BJ (cell line): ENCODE data around the gene SLC47A1. TPM values are rescaled to one million over a fixed set of nuclear protein-coding genes. Genes with fewer than 3 reads are reported as not detected.
"Not testable (repeated sequence)": the region's sequence is repeated elsewhere in the genome, so short reads cannot be mapped to it uniquely, and the experiment has no call there.

ENCODE experiments used
- CTCF ChIA-PET: fragments of 350-600 bp; formaldehyde crosslinking; extraction: SDS; loops from one replicate; lab custom pipeline; 2021; ENCODE audit warnings: antibody characterized with exemption, inconsistent platforms; lab: Yijun Ruan, JAX
- POLR2A ChIA-PET: fragments of 300-600 bp; sonication (Branson Sonifier 250); formaldehyde crosslinking; extraction: SDS; loops from one replicate; lab custom pipeline; 2021; ENCODE audit warnings: antibody characterized with exemption; lab: Charles Lee
- DNase-seq: peaks from one replicate; pipeline ENCODE4 v3.0.0-alpha.2; 2011; ENCODE audit warnings: low read depth
- H3K27me3 ChIP-seq: 2 replicates; pipeline ENCODE4 v1.6.0; 2011; ENCODE audit warnings: low read length; ENCODE audit not compliant: control insufficient read depth, insufficient read depth
- H3K36me3 ChIP-seq: 2 replicates; pipeline ENCODE4 v1.5.1; 2011; ENCODE audit warnings: low read length; ENCODE audit not compliant: control insufficient read depth, insufficient read depth
- H3K4me3 ChIP-seq: 2 replicates; pipeline ENCODE4 v1.5.1; 2011; ENCODE audit warnings: low read depth, mild to moderate bottlenecking, control low read depth, low read length
- polyA plus RNA-seq: library from polyadenylated mRNA; depleted of rRNA; stranded (reverse); fragments of >200 nt; gene quantifications from 2 replicates; pipeline ENCODE4 v1.2.3, GENCODE V29; 2011
- TF ChIP-seq, protein P1 (sequence below): IDR thresholded peaks from 2 replicates; pipeline ENCODE4 v1.5.1; 2011; ENCODE audit warnings: low read depth, mild to moderate bottlenecking, control low read depth, inconsistent platforms, low read length, moderate library complexity; ENCODE audit not compliant: insufficient read depth

Gene SLC47A1
- polyA plus RNA-seq, 1 experiment: 0.22 TPM

DNA sequence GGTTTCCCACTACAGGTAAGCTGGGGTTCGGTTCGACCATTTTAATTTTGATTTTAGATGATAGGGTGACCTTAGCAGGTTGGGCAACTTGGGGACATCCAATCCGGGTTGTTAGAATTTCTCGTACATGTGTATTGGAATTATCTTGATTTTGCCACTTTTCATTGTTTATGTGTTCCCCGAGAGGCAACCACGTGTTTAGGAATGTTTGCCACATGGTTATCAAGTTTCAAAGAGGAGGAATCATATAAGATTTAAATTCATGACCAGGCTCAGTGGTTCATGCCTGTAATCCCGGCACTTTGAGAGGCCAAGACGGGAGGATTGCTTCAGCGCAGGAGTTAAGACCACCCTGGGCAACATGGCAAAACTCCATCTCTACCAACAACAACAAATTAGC is 10.0 kb upstream of the SLC47A1 start:
- Histone ChIP-seq H3K4me3 (no peak overlapping the region), H3K27me3 (no peaks in the 10 kb centered on the region; the same call in 1 of the 2 replicates), H3K36me3 (no peaks in the 10 kb centered on the region)
- no peak for DNase-seq
- CTCF ChIA-PET: interaction anchor here (0.7 to 1.1 kb wide), 2 partner anchors 10 to 241 kb away, joined by 3 read pairs; no protein-coding TSS in a partner anchor
- POLR2A ChIA-PET: no interaction called here
- TF ChIP-seq, protein P1, sequence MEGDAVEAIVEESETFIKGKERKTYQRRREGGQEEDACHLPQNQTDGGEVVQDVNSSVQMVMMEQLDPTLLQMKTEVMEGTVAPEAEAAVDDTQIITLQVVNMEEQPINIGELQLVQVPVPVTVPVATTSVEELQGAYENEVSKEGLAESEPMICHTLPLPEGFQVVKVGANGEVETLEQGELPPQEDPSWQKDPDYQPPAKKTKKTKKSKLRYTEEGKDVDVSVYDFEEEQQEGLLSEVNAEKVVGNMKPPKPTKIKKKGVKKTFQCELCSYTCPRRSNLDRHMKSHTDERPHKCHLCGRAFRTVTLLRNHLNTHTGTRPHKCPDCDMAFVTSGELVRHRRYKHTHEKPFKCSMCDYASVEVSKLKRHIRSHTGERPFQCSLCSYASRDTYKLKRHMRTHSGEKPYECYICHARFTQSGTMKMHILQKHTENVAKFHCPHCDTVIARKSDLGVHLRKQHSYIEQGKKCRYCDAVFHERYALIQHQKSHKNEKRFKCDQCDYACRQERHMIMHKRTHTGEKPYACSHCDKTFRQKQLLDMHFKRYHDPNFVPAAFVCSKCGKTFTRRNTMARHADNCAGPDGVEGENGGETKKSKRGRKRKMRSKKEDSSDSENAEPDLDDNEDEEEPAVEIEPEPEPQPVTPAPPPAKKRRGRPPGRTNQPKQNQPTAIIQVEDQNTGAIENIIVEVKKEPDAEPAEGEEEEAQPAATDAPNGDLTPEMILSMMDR: no peak

DNA sequence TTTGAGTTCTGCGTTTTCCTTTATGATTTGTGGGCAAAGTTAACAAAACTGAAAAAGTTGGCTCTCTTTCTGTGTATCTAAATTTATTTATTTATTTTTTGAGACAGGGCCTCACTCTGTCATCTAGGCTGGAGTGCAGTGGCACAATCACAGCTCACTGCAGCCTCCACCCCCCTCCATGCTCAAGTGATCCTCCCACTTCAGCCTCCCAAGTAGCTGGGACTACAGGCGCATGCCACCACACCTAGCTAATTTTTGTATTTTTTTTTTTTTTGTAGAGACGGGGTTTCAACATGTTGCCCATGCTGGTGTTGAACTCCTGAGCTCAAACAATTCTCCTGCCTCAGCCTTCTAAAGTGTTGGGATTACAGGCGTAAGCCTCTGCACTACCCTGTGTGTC is 6.7 kb upstream of the SLC47A1 start:
- DNase-seq, H3K4me3 ChIP-seq, H3K27me3 ChIP-seq, POLR2A ChIA-PET, H3K36me3 ChIP-seq: not testable (repeated sequence)
- CTCF ChIA-PET: interaction anchor here (0.7 to 1.5 kb wide), 4 partner anchors 9 to 240 kb away, joined by 3 to 6 read pairs (median 3); no protein-coding TSS in a partner anchor

GRCh38 chr17:19531780-19532501 is 1.7 kb upstream of the SLC47A1 start:
- ChIA-PET CTCF (no interaction called here), POLR2A (no interaction called here)
- Histone ChIP-seq H3K27me3 (peaks cover 14% of the 10 kb centered on the region), H3K4me3 (no peak overlapping the region), H3K36me3 (no peaks in the 10 kb centered on the region)
- TF ChIP-seq, protein P1: no peak
- DNase-seq: no peak

DNA sequence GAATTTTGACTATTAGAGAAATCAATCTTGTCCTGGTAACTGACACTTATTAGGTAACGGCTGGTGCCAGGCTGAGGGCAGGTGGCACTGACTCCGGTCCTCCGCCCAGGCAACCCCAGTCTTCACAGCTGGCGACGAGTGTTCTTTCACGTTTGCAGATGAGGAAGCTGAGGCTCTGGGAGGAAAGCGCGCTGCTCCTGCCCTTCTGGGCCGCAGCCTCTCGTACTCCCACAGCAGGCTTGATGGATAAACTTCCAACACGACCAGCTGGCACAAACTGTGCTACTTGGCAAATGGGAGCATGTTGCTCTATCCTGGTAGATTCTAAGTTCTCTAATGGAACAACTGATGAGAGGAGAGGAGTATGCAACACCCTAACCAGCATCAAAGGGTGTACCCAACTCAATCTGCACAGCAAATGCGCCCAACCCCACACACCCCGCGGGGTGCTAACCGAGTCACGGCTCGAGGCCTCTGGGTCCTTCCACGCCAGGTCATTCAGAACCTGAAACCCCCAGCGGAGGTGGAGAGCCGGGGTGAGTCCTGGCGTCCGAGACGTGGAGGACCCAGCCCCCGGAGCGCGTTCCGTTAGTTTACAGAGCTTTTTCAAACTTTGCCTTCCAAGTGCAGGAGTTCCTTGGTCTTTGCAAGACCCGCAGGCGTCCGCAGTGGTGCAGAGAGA is 477 bp upstream of the SLC47A1 start:
- CTCF ChIA-PET: no interaction called here
- POLR2A ChIA-PET: no interaction called here
- peaks cover 14% of the 10 kb centered on the region for H3K27me3 ChIP-seq
- no peaks in the 10 kb centered on the region for H3K36me3 ChIP-seq
- peak overlapping the region; percentile 11; the same call in 1 of the 2 replicates for H3K4me3 ChIP-seq
- TF ChIP-seq, protein P1: no peak
- DNase-seq: no peak

GRCh38 chr17:19534562-19535149 is 1.0 kb downstream of the SLC47A1 start:
- ChIA-PET CTCF (no interaction called here), POLR2A (no interaction called here)
- no peaks in the 10 kb centered on the region for H3K36me3 ChIP-seq
- DNase-seq: no peak
- peaks cover 14% of the 10 kb centered on the region for H3K27me3 ChIP-seq
- H3K4me3 ChIP-seq: no peak overlapping the region
- TF ChIP-seq, protein P1: no peak
